Right renal cortex interstitium (tissue), 3 donors: Measurements from ENCODE around the gene UMAD1. TPM values are rescaled to one million over a fixed set of nuclear protein-coding genes. Genes with fewer than 3 reads are reported as not detected.

Experiments
- DNase-seq, 3 donors: peaks; one replicate each; pipeline ENCODE4 v3.0.0-alpha.2; 2013; ENCODE audit warnings: low read depth in 3 of 3, low spot score in 2 of 3
- polyA plus RNA-seq, 3 donors: library from polyadenylated mRNA; unstranded; fragments of 120-200 nt; gene quantifications; one replicate each; pipeline ENCODE4 v1.2.1, GENCODE V29; 2013; ENCODE audit not compliant: insufficient read length in 3 of 3

Gene UMAD1
- 10 to 100 TPM; 18.4 to 23.4 (median 19.4) TPM for polyA plus RNA-seq

DNA sequence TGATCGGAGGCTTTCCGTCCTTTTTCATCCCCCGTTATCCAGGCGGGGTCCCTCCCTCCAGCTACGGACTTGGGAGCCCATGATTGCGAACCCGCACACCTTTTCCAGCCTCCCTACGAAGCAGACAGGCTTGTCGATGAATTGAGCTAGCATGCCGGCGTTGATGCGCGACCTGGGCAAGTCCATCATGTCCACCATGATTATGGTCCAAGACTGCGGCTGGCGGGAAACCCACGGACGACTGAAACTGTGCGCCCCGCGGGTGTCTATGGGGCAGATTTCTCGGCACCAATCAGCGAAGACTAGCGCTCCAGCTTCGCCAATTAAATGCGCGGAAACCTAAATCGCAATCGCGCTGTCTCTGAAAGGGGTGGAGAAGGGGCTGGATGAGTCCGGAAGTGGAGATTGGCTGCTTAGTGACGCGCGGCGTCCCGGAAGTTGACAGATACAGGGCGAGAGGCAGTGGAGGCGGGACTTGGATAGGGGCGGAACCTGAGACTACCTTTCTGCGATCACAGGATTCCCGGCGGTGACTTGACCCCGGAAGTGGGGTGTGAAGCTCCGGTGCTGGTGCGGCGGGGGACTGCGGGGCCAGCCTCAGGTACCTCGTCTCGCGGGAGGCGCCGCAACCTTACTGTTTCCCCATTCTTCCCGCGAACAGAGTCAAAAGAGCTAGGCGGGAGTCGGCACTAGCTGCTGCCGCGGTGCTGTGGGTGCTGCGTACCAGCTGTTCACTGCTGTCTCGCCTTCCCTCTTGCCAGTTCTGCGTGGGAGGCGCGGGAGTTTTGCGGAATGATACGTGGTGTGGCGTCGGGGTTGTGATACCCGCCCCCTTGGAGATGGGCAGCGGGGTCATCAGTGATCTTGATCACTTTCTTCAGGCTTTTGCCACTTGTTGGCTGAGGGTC lies at the start of gene UMAD1:
UMAD1 (plus strand) TSS at position 532 of the 908 bp plus-strand sequence. CDS start 32,620 bp downstream, outside the sequence.
- peak; percentile 96 to 98 (median 98) for DNase-seq

GRCh38 chr7:7595451-7595850 lies 45.1 kb upstream of the UMAD1 start:
- DNase-seq, result no peak

- DNase-seq, result no peak
These were observed 44.4 kb upstream of the UMAD1 start for GRCh38 chr7:7596176-7596575.

- no peak for DNase-seq
These were observed 33.5 kb upstream of the UMAD1 start for GRCh38 chr7:7607010-7607409.

DNA sequence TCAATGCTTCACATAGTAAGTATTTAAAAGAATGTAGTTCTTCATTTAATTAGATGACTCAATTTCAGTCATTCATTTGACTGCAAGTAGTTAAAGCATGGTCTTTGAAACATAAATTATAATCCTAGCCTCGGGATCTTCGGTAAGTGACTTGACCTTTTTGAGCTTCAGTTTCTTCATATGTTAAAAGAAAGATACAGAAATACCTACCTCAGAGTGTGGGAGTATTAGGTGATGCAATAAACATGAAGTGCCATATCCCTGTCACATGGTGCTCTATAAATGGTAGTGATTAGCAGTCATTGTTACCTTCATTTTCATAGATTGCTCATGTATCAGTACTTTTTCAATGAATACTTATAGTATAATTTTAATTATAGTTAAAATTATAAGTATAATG lies 31.2 kb upstream of the UMAD1 start:
- DNase-seq, result no peak

- no peak for DNase-seq
These were observed 28.0 kb upstream of the UMAD1 start for GRCh38 chr7:7612519-7612918.

DNA sequence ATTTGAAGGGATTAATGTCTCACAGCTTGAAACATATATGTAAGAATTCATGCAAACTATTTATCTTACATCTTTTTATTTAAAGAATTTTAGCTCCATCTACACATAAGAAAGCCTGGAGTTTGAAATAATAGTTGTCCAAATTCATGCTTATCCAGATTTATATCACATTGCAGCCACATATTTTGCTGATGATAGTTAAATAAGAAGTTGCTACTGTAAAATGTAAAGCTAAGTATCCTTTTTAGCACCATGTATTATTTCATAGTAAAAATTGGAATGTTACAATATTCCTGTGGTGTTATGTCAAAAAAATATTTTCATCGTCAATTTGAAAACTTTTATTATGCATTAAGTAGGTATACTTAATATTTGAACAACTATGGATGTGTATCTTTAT lies 27.3 kb upstream of the UMAD1 start:
- no peak for DNase-seq

GRCh38 chr7:7614018-7614741 lies 26.4 kb upstream of the UMAD1 start:
- no peak for DNase-seq

DNA sequence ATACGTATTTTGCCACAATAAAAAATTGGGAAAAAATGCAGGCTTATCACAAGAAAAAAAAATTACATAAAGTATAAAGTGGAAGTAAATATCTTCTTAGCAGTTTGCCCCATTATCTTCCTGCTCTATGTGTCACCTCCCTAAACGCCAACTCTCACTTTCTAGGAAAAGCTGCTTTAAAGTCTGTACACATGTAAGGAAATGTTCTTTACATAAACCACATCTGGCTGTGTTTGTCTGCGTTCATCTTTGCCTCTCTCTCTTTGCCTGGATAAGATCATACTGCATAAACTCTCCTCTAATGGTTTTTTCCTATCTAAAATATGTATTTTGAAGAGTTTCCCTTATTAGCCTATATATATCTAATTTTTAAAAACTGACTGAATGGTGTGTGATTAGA lies 23.0 kb upstream of the UMAD1 start:
- DNase-seq, result no peak

DNA sequence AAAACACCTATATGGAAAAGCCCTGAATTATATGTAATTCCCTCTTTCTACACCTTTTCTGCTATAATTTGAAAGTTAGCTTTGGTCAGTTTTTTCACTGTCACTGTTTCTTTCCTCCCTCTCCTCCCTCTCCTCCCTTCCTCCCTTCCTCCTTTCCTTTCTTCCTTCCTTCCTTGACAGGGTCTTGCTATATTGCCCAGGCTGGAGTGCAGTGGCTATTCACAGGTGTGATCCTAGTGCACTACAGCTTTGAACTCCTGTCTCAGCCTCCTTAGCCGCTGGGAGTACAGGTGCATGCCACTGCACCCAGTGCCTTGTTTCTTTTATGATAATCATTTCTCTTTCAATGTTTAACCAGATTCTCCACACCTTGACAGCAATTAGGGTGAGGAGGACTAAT lies 22.1 kb upstream of the UMAD1 start:
- no peak for DNase-seq

GRCh38 chr7:7620236-7620635 lies 20.3 kb upstream of the UMAD1 start:
- DNase-seq, result no peak

DNA sequence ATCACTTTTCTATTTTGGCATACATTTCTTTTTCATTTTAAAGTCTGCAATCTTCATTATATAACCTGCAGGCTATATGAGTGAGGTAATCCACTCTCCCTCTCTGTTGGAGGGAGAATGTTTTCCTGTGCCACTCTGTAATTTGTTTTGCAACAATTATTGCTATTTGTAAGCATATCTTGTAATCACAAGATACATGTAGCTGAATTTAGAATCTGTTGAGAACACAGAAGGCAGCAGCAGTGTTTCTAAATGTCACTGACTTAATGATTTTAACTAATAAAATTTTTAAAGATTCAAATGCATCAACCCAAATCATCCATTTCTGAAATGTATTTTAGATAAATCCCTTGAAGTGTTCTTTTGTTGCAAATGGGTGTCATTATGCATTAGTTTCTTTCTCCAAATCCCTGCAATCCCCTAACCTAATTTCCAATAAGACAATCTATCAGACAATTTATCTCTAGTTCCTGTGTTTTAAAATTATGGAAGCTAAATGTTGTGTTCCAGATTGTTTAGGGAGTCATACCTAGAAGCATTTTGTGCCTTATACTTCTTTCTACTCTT lies 19.8 kb upstream of the UMAD1 start:
- no peak for DNase-seq

GRCh38 chr7:7628476-7628875 lies 12.1 kb upstream of the UMAD1 start:
- DNase-seq, result no peak

DNA sequence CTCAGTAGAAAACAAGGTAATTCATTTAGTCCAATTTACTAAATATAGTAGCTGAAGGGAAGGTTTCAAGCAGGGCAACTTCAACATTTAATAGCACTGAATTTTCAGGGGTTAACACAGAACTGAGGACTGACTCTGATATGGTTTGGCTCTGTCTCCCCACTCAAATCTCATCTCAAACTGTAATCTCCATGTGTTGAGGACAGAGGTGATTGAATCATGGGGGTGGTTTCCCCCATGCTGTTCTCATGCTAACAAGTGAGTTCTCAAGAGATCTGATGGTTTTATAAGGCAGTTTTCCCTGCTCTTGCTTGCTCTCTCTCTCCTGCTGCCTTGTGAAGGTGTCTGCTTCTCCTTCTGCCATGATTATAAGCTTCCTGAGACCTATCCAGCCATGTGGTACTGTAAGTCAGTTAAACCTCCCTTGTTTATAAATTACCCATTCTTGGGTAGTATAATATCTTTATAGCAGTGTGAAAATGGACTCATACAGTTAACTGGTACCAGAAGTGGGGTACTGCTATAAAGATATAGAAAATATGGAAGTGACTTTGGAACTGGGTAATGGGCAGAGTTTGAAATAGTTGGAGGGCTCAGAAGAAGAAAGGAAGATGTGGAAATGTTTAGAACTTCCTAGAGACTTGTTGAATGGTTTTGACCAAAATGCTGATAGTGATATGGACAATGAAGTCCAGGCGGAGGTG lies 9.8 kb upstream of the UMAD1 start:
- no peak for DNase-seq

- no peak for DNase-seq
These were observed 1.1 kb upstream of the UMAD1 start for GRCh38 chr7:7639421-7639820.

- peak in 1 of 3 donors; percentile 23 for DNase-seq
These were observed 718 bp upstream of the UMAD1 start for GRCh38 chr7:7639847-7640220.

- DNase-seq, result peak in 2 of 3 donors; percentile 23 to 36
These were observed 644 bp downstream of the UMAD1 start for GRCh38 chr7:7641129-7641663.

GRCh38 chr7:7642081-7642480 lies 1.5 kb downstream of the UMAD1 start:
- DNase-seq, result no peak

DNA sequence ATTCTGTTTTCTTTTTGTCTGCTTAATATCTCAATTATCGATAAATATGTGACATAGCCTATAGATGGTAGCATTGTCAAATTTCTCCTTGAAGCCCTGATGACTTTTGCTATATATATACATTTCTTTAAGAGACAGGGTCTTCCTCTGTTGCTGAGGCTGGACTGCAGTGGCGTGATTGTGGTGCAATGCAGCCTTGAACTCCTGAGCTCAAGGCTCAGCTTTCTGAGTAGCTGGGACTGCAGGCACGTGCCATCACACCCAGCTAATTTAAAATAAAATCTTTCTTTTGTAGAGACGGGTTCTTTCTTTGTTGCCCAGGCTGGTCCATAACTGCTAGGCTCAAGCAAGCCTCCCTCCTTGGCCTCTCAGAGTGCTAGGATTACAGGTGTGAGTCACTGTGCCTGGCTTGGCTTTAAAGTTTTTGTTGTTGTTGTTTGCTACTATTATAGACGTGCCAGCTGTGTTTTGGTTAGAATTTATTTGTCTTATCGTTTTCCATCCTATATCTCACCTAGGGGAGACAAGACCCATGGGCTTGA lies 7.0 kb downstream of the UMAD1 start:
- DNase-seq, result no peak

- DNase-seq, result no peak
These were observed 10.2 kb downstream of the UMAD1 start for GRCh38 chr7:7650682-7651206.
